GM19397 (cell line): Measurements from ENCODE around the gene BCOR.

ENCODE experiments used
- ATAC-seq: cut with Tn5 transposase; IDR thresholded peaks from one replicate; pipeline ENCODE4 v1.9.1; 2021; ENCODE audit warnings: mild to moderate bottlenecking, moderate library complexity; ENCODE audit not compliant: unreplicated experiment

The BCOR gene

DNA sequence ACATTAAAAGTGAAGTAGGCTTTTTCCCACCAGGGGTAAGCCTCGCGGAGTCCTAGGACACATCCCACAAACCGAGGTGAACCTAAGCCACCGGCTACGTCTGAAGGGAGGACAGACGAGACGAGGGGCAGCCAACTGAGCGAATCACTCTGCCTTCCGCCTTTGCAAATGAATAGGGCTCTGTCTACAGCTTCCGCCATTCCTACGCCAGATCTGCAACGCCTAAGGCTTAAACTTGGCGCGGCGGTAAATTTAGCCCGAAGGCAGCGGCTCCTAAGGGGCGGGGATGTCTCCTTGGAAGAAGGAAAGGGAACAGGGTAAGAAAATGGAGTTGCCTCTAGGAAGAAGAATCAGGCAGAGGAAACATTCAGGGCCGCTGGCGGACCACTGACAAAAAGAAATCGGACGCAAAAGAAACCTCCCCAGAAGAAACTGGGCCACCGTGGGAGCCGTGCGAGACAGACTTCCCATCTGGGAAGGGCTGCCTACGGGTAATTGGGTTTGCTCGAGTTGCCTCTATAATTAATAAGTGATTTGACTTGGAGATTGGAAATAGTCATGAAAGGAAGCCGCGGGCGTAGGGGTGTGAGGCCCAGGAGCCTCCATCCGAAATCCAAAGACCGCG is 90.5 kb downstream of the BCOR start:
- no peak for ATAC-seq

DNA sequence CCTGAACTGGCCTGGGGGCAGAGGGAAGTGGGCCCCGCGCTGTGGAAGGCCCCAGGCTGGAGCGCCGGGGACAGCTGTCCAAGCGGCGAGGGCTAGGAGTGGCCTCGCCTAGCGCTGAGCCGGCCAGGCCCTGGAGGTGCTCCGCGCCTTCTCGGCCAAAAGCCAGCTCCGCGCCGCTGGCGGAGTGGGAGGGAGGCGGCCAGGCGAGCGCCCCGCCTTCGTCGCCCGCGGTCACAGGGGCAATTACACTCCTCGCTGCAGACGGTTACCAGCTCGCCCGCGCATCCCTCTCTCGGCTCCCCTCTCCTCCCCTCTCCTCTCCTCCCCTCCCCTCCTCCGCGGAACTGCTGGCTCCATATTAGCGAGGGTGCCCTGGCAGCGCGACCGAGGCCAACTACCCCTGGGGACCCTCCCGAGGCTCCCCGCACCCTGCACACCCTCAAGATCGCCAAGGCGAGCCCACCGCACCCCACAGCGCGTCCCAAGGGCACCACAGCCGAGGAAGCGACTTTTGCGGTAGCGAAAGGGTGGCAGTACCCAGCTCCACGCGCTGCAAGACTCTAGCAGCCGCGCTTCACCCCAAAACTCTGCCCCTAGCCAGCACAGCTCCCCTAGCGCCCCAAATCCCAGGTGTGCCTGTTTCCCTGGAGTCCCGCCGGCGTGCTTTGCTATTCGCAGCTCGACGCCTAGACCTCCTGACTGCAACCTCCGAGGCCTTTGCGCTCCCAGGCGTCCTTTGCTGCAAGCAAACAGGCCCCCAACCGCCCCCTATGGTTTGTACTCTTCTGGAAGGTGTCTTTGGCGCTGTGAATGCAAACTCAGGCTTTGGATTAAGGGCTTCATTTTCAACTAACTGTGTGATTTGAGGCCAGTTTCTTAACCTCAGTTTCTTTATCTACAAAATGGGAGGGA is 91.4 kb downstream of the BCOR start:
- ATAC-seq: no peak

DNA sequence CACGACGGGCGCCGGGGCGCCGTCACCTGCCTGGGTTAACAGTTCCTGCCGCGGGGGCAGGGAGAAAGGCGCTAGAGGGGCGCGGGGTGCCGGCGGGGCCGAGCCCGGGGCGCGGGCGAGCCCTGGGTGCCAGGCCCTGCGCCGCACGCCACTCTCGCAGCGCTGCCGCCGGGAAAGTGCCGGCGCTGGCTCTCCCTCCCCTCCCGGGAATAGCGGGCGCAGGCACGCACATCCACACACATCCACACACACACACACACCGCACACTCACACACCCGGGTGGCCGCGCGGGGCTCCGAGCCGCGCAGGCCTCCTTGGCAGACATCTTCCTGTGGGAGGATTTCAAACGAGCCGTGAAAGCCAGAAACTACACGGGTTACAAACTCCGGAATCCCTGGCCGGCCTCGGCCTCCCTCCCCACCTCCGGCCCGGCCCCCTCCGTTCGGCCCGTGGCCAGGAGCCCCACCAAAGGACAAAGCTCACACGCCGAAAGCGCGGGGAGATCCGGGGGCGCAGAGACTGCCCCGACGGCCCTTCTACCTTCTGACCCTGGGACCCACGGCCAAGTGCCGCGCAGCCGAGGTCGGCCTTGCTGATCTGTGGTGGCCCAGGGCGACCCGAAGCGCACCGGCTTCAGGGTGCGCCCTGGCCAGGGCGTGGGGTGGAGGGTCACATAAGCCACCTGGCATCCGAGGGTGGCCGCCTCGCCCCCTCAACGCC is 92.3 kb downstream of the BCOR start:
- ATAC-seq: no peak

DNA sequence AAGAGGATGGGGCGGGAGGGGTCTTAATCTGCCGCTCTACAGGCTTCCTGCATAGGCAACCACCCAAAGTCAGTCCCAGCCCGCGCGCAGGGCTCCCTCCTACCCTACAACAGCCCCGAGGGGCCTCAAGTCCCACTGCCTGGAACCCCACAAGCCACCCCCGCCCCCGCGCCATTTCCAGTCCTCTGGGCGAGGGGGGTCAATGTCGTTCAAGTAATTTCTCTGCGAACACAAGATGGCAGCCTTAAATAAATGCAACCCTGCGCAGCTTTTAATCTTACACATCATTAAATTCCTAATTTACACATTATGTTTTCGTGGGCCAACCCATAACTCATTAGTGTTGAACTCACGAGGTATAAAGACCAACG is 92.9 kb downstream of the BCOR start:
- ATAC-seq: no peak

DNA sequence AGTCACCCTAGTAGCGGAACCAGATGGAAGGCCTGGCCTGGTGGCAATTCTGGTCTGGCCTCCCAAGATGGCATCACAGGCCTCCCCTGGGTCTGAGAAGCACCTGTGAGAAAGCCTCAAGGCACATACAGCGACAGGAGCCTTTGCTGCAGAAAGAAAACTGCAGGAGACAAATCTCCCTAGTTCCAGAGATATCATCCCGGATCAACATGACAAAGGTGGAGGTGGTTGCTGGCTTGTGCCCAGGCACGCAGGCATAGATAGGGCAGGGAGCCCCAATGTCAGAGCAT is 93.6 kb downstream of the BCOR start:
- no peak for ATAC-seq

DNA sequence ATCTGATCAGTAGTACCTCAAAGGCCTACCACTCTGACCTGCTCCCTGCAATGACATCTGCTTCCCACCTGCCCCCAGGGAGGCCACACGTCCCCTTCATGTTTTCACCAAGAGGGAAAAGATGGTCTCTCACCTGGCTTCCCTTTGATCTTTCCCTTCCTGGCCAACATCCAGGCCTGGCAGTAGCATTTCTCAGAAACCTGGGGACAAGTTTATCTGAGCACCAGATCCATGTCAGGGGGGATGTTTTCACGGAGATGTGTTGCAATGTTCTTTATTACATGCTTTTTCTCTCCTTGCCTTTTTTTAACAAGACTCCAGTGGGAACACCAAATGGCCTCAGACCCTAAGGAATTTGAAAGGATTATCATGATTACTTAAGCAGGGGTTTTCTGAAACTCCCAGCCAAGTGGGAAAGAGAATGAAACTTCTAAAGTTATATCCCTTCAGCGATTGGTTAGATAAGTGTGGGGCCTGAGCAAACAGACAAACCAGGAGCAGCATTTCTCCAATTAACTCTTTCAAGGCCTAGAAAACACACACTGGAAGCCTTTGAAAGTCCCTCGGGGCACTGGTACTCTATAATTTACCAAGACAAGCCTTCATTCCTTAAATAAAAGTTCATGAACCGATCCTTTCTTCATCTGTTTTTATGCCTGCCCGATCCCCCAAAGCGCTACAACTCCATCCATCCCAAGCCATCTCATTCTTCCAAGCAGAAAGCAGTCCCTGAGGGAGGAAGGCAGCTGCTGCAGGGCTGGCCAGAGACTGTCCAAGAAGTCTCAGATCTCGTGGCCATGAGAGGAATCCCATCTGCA is 94.1 kb downstream of the BCOR start:
- ATAC-seq: no peak

DNA sequence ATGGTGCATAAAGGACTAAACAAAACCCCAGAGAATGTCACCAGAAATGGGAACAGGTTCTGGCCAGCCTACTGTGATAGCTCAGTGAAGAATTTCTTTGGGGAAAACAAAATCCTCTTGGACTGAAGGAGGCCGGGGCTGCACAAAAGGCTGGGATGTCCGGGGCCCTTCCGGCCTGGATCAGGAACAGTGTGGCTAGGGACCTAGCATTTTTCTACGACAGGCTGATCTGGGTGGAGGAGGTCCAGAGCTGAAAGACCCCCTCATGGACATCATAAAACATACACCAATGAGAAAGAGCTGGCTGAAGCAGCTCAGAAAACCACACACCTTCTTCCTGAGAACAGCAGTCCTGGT is 94.7 kb downstream of the BCOR start:
- no peak for ATAC-seq
